ENCODE data around the gene ZNF630.
"Not testable (repeated sequence)": the region's sequence is repeated elsewhere in the genome, so short reads cannot be mapped to it uniquely, and the experiment has no call there.

Gene ZNF630

DNA sequence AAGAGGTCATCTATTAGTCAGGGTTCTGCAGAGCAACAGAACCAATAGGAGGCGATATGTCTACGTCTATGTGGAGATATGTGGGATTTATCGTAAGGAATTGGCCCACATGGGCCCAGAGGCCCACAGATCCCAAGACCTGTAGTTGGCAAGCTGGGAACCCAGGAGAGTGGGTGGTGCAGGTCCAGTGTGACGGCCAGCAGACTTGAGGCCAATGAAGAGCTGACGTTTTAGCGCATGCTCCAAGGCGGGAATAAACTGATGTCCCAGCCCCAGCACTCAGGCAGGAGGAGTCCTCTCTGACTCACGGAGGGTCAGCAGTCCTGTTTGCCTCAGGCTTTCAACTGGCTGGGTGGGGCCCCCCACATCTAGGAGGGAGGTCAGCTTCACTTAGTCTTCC lies 43.3 kb downstream of the ZNF630 start:
- no peak for DNase-seq

DNA sequence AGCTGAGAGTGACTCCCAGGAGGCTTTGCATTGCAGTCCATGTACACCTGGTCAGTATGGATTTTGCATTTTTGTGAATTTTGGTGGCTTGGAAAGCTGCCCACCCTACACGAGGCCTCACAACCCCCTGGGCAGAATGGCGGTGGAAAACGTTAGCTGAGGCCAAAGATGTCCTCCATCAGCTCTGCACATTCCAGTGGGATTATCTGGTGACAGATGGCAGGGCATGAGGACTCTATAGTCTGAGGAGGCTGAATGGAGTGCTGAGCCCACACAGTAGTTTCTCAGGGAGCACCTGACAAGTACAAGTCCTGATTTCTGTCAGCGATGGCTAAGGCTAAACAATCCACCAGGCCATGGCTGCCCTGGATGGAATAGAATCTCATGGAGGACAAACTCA lies 43.9 kb downstream of the ZNF630 start:
- DNase-seq: not testable (repeated sequence)

DNA sequence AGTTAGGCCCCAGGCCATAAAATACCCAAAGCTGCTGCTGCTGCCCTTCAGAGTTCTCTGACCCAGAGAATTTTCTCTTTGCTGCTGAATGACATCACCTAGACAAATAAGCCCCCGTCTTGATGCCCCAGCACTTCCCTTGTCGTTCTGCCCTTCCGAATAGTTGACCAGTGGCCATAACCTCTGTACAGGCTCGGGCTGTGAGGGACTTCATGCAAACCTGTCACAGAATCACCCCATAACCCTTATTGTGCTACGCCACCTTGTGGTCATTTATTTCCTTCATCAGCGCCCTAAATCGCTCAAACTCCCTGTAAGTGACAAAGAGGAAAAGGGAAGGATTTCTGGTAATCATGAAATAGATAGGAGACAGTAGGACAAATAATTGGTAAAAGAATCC lies 45.9 kb downstream of the ZNF630 start:
- DNase-seq: peak; percentile 11

- DNase-seq: no peak
Measured at GRCh38 chrX:48022738-48023137, 48.7 kb downstream of the ZNF630 start.

GRCh38 chrX:48022100-48022499 lies 49.3 kb downstream of the ZNF630 start:
- DNase-seq: no peak

DNA sequence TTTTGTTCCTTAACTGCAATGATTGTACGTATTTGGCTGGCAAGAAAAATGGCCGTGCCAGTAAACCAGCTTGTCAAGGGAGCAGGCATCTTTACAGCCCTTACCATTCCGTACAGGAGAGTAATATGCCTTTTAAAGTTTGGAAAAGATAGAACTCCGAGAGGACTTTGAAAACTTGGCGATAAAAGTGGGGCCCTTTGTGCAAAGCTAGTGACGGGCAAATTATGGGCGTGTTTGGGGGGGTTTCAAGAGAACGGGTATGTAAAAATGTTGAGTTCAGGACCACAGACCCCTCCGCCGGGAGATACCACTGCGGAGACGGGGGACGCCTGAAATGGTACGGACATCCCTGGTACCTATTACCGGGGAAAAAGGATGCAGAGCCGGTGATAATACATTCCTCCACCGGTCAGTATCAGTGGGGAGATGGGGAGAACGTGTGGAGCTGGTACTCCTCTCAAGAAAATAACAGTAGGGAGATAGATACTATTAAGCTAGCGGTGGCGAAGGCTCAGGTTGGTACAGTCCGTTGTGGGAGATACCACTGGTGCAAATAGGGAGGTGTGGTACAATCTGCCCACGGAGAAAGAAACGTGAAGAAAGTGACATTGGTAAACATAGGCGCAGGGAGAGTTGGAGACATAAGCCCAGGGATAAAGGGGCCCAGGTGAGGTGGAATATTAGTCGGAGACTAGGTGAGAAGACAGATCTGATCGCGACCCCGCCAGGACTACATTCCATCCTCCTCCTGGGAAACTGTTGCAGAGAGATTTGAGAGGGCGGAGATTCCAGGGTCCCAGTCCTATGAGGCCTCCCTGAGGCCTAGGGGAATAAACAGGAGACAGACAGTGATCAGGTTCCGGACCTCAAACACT lies 50.2 kb downstream of the ZNF630 start:
- peak; percentile 23 for DNase-seq

GRCh38 chrX:48020472-48020871 lies 51.0 kb downstream of the ZNF630 start:
- DNase-seq: not testable (repeated sequence)

DNA sequence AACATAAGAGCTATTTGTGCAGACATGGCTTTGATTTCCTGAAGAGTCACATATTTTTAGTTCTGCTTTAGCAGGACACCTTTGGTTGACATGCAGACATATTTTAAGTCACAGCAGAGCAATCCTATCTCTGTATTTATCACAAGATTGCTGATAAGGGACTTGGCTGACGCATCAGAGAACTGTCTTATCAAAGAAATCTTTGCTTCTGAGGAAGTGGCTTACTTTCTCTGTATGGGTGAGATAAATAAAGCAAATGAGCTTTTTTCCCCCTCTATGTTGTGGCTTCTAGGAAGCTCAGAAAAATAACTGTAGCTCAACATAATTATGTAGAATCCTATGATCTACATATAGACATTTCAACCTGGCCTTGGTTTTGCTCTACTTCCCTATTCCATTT lies 51.5 kb downstream of the ZNF630 start:
- DNase-seq: not testable (repeated sequence)

GRCh38 chrX:48016583-48017310 lies 54.7 kb downstream of the ZNF630 start:
- not testable (repeated sequence) for DNase-seq

DNA sequence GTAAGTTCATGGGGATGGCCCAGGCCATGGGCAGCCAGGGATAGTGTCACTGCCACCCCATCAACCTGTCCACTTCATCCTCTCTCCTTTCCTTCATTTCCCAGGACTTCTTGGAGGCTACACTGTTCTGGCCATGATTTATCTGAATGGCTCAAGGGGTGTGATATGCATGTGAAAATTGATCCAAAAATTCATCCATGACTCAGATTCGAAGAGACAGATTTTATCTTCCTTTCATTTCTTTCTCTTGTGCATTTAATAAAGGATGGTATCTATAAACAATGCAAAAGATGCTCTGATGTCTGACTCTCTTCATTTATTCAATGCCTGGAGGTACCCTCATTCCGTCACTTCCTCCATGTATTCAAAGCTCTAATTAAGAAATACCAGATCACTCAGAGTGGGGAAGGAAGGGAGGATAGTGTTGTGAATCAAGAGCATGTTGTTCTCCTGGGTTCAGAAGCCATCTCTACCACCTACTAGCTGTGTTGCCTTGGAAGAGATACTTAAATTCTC lies 61.9 kb downstream of the ZNF630 start:
- not testable (repeated sequence) for DNase-seq

All from NCI-H510A (cell line).